Stimulated activated effector memory CD8-positive, alpha-beta T cell treated with anti-CD3 and anti-CD28 coated beads, Interleukin-12 subunit alpha, Interleukin-12 subunit beta, amount 100 ng/mL, for 72 hours (primary cell): Measurements from ENCODE around the gene WFIKKN2.

Experiments
- ATAC-seq: fragments of 150-1000 bp; cut with Tn5 transposase; 2 replicates; pipeline ENCODE4 v1.10.0; 2021
- DNase-seq, 2 donors: peaks; one replicate each; pipeline ENCODE4 v3.0.0; 2021 to 2022; ENCODE audit warnings: low spot score in 2 of 2
- H3K27ac Mint-ChIP-seq: one replicate; pipeline ENCODE4 v1.8.0; 2022; ENCODE audit warnings: mild to moderate bottlenecking, mixed read lengths
- H3K36me3 Mint-ChIP-seq: one replicate; pipeline ENCODE4 v1.8.0; 2022; ENCODE audit warnings: mild to moderate bottlenecking, mixed read lengths
- H3K4me1 Mint-ChIP-seq: one replicate; pipeline ENCODE4 v1.8.0; 2022; ENCODE audit warnings: mixed read lengths
- H3K4me3 Mint-ChIP-seq: one replicate; pipeline ENCODE4 v1.8.0; 2022; ENCODE audit warnings: mild to moderate bottlenecking, mixed read lengths
- H3K9me3 Mint-ChIP-seq: one replicate; pipeline ENCODE4 v1.8.0; 2022; ENCODE audit warnings: mixed read lengths

Gene WFIKKN2, protein sequence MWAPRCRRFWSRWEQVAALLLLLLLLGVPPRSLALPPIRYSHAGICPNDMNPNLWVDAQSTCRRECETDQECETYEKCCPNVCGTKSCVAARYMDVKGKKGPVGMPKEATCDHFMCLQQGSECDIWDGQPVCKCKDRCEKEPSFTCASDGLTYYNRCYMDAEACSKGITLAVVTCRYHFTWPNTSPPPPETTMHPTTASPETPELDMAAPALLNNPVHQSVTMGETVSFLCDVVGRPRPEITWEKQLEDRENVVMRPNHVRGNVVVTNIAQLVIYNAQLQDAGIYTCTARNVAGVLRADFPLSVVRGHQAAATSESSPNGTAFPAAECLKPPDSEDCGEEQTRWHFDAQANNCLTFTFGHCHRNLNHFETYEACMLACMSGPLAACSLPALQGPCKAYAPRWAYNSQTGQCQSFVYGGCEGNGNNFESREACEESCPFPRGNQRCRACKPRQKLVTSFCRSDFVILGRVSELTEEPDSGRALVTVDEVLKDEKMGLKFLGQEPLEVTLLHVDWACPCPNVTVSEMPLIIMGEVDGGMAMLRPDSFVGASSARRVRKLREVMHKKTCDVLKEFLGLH

DNA sequence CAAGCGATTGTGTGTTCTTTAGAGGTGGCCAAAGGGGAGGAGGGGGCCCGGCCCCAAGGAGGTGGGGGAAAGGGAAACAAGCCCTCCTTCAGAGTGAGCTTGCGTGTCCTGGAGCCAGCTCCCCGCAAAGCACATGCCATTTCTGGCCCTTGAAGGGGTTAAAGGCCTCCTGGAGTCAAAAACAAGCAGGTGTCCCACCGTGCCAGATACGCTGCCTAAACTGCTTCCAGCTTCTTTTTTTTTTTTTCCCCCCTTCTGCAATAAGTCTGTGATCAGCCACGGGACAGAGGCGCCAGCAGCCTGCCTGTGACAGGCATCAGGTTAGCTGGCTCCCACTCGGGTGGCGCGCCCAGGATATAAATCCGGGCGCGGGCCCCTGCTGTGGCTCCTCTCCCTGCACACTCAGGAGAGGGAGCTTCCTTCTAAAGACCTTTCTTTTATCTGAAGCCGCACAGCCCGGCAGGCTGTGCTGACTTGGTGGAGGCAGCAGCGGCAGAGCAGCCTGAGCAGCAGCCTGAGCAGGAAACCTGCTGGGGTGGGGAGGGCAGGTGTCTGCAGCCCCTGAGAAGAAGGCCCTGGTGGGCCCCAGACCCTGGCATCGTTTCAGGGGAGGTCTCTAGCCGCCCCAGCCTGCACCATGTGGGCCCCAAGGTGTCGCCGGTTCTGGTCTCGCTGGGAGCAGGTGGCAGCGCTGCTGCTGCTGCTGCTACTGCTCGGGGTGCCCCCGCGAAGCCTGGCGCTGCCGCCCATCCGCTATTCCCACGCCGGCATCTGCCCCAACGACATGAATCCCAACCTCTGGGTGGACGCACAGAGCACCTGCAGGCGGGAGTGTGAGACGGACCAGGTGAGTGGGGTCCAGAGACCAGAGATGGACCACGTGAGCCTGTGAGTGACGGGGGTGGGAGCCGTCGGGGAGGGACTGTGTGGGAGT lies at the start of gene WFIKKN2:
Gene WFIKKN2, plus strand, starts transcription at position 286 of the 934 bp plus-strand sequence. Its CDS starts 352 bp downstream, at position 638.
- Mint-ChIP-seq H3K4me1 (no peaks in the 10 kb centered on the region), H3K27ac (no peak within 1 kb of the TSS)
- no peak for ATAC-seq

DNA sequence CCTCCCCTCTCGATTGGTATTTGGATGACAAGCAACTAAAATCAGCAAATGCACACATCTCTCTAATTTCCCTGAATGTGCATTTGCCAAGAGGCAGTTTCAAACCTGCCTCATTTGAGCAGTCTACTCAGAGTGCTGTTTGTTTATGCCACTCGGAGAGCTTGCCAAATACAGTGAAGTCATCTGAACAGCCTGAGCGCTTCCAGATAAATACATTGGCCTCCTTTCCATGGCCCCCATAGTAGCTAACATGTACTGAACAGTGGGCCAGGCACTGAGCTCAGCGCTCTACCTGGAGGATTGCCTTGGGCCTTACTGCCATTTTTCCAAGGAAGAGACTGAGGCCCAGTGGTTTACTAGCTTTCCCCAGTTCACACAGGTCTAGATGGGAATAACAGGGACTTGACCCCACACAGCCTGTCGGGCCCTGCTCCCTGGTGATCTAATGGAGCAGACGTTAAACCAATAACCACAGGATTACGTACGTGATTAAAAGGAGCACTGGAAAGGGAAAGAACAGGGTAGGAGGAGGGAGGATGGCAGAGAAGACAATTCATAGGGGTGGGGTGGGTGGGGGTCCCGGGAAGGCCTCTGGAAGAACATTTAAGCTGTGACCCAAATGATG lies 49.3 kb upstream of the WFIKKN2 start:
- Mint-ChIP-seq H3K4me3 (no peak overlapping the region), H3K4me1 (peaks cover 14% of the 10 kb centered on the region), H3K9me3 (no peaks in the 10 kb centered on the region), H3K27ac (no peak overlapping the region), H3K36me3 (no peaks in the 10 kb centered on the region)
- DNase-seq: no peak
- no peak for ATAC-seq

More for the DNA sequence above, at the start of gene WFIKKN2:
- DNase-seq: no peak
- H3K9me3 Mint-ChIP-seq: no peaks in the 10 kb centered on the region
- H3K36me3 Mint-ChIP-seq: no peaks in the 10 kb centered on the region
- H3K4me3 Mint-ChIP-seq: no peak within 1 kb of the TSS

DNA sequence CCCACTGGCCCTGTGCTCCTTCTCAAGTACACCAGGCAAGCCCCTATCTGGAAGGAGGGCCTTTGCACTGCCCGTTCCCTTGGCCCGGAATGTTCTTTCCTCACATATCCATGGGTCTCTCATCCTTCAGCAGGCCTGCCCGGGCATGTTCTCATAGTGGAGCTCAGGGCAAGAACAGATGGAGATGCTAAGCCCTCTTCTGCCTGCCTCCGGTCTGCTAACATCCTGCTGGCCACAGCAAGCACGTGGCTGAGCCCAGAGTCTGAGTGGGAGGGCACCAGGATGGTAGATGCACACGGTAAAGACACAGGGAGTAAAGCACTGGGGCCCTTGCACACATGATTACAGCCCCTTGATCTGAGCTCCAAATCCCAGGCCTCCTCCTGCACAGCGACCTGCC lies 48.3 kb upstream of the WFIKKN2 start:
- Mint-ChIP-seq H3K36me3 (no peaks in the 10 kb centered on the region), H3K4me3 (no peak overlapping the region), H3K27ac (peak overlapping the region; percentile 38), H3K9me3 (no peaks in the 10 kb centered on the region), H3K4me1 (peaks cover 14% of the 10 kb centered on the region)
- no peak for DNase-seq
- ATAC-seq: no peak

DNA sequence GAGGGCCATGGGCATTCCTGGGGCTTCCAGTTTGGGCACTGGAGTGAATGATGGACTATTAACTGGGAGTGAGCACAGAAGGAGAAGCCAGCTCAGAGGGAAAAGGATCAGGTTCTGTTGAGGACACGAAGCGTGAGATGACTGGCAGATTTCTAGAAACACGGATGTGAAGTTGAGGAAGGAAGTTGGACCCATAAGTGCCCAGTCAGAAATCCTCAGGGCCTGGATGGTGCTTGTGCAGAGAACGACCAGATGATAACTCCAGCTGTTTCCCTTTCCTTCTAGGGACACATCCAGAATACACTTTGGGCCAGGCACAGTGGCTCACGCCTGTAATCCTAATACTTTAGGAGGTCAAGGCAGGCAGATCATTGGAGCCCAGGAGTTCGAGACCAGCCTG lies 44.8 kb upstream of the WFIKKN2 start:
- ATAC-seq: no peak
- Mint-ChIP-seq H3K4me3 (no peak overlapping the region), H3K9me3 (no peaks in the 10 kb centered on the region), H3K4me1 (peaks cover 6% of the 10 kb centered on the region), H3K27ac (no peak overlapping the region), H3K36me3 (no peaks in the 10 kb centered on the region)
- no peak for DNase-seq

DNA sequence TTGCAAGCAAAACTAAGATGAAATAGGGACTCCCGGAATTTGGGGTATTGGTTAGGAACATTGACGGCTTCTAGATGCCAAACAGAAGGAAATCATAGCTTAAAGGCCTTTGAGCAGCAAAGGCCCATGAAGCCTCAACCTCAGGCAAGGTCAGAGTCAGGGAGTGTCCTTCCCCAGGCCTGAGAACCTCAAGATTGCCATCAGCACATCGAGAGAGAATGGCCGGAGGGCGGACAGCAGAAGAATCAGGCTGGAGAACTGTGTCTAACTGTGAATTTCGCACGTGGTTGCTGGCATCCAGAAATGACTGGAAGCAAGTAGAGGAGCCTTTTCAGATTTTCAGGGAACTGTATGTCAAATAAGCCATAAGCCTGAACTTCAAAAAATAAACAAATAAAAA lies 43.3 kb upstream of the WFIKKN2 start:
- no peaks in the 10 kb centered on the region for H3K9me3 Mint-ChIP-seq
- no peak overlapping the region for H3K4me3 Mint-ChIP-seq
- H3K4me1 Mint-ChIP-seq: peaks cover 6% of the 10 kb centered on the region
- ATAC-seq (no peak), DNase-seq (no peak)
- no peak overlapping the region for H3K27ac Mint-ChIP-seq
- no peaks in the 10 kb centered on the region for H3K36me3 Mint-ChIP-seq

DNA sequence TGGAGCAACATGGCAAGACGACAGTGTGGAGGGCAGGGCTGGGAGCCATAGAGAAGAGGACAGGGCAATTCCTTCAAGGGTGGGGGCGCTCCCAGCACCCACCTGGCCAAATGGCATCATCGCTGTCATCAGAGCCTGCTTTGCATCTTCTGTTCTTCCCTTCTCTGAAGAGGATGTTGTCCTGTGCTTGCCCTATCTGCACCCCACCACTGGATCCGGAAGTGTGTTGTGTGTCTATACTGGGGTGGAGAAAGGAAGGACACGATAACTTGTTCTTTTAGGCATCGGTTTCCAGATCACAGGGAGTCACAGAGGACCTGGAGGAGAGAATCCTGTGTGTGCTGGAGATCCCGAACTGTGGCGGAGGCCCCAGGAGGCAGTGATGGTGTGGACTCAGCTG lies 42.4 kb upstream of the WFIKKN2 start:
- peak overlapping the region; percentile 1 for H3K27ac Mint-ChIP-seq
- H3K9me3 Mint-ChIP-seq: no peaks in the 10 kb centered on the region
- no peaks in the 10 kb centered on the region for H3K36me3 Mint-ChIP-seq
- H3K4me1 Mint-ChIP-seq: peaks cover 3% of the 10 kb centered on the region
- DNase-seq: no peak
- no peak for ATAC-seq
- no peak overlapping the region for H3K4me3 Mint-ChIP-seq

DNA sequence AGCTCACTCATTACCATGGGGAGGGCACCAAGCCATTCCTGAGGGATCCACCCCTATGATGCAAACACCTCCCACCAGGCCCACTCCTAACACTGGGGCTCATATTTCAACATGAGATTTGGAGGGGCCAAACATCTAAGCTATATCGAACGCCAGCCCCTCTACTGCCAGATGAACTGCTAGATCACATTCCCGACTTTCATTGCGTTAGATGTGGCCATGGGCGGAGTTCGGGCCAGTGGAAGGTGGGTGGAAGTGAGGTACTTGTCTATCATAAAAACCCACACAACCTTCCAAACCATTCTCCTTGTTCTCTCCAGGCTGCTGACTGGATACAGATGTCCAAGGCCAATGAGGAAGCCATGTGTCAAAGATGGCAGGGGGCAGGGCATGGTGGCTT lies 41.0 kb upstream of the WFIKKN2 start:
- Mint-ChIP-seq H3K9me3 (no peaks in the 10 kb centered on the region), H3K4me1 (no peaks in the 10 kb centered on the region)
- no peak for ATAC-seq

DNA sequence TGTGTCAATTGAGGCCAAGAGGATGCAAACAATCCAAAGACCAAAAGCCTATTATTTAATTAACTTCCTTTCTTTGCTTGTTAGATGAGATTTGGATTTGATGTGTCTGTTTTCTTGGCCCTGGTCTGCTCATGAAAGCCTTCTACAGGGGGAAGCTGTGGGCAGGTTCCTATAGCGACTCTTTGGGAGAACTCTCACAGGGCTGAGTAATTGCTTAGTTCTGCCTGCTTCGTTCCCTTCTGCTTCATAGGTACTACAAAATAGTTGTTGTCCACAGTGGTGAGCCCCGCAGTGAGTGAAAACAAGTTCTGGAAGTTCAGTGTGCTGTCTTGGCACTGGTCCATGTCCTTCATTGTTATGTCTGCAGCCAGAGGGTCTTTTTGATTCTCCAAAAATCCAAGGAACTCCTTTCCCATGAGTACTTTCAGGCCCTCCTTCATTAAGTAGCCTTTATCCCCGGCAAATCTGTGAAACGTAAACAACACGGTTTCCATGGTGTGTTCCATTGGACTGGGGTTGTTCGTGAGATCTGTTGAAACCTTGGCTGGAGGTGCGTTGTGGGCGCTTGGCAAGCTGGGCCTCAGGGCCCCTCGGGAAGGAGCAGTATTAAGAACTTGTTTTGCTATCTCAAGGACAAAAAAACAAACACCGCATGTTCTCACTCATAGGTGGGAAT lies 38.1 kb upstream of the WFIKKN2 start:
- H3K27ac Mint-ChIP-seq: peak overlapping the region; percentile 26
- no peaks in the 10 kb centered on the region for H3K9me3 Mint-ChIP-seq
- H3K36me3 Mint-ChIP-seq: no peaks in the 10 kb centered on the region
- no peak for DNase-seq
- H3K4me3 Mint-ChIP-seq: no peak overlapping the region
- peaks cover 5% of the 10 kb centered on the region for H3K4me1 Mint-ChIP-seq
- ATAC-seq: no peak

More for the DNA sequence above, 41.0 kb upstream of the WFIKKN2 start:
- DNase-seq: no peak
- Mint-ChIP-seq H3K36me3 (no peaks in the 10 kb centered on the region), H3K4me3 (no peak overlapping the region), H3K27ac (no peak overlapping the region)

DNA sequence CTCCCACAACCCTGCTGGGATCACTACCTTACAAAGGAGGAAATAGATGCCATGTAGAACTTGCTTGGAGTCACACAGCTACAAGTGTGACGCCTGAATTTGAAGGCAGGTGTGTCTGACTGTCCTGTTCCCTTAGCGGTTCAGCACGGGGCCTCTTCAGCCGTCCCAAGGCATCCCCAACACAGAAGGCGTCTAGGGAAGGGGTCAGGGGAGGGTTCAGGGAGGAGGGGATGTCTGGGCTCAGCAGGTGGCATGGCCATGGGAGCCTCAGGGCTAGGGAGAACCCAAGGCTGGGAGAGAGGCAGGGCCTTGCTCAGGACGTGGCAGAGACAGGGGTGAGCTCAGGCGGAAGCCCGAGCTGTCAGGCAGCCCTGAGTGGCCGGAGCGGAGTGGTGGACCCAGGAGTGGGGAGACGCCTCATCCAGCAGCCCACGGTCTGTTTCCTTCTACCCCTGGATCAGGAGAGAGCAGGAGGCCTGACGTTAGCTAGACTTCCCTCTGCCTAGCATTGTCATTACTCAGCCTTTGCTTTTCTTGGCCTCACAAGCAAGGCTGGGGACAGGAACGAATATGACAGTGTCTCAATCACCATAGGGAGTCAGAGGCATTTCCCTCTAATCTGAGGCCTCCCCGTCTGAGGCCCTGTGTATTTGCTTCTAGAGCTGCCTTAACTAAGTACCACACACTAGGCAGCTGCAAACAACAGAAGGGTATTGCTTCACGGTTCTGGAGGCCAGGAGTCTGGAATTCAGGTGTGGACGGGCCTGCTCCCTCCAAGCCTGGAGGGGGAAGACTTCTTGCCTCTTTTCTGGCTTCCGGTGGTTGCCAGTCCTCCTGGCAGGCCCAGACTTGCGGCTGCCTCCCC lies 36.7 kb upstream of the WFIKKN2 start:
- no peaks in the 10 kb centered on the region for H3K36me3 Mint-ChIP-seq
- H3K4me3 Mint-ChIP-seq: no peak overlapping the region
- no peak overlapping the region for H3K27ac Mint-ChIP-seq
- H3K4me1 Mint-ChIP-seq: peaks cover 5% of the 10 kb centered on the region
- peak; percentile 17 for ATAC-seq
- DNase-seq: no peak
- H3K9me3 Mint-ChIP-seq: no peaks in the 10 kb centered on the region

DNA sequence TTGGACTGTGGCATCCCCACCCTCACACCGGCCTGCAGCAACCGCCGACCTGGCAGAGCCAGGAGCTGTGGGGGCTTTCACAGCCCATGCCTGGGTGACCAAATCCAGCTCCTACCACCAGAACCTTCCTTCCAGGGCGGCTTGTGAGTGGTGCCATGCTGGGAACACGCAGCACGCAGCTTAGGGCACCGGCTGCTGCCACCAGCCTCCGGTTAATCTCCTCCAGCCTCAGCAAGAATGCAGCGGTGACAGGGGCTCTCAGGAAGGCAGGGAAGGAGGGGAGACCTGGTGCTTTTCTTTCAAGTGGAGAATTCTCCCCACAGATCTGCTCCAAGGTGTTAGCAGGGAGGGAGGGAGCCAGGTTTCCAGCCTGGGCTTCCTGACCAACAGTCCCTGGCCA lies 35.8 kb upstream of the WFIKKN2 start:
- Mint-ChIP-seq H3K4me3 (no peak overlapping the region), H3K9me3 (no peaks in the 10 kb centered on the region), H3K36me3 (no peaks in the 10 kb centered on the region), H3K27ac (no peak overlapping the region), H3K4me1 (peaks cover 5% of the 10 kb centered on the region)
- no peak for DNase-seq
- ATAC-seq: no peak

DNA sequence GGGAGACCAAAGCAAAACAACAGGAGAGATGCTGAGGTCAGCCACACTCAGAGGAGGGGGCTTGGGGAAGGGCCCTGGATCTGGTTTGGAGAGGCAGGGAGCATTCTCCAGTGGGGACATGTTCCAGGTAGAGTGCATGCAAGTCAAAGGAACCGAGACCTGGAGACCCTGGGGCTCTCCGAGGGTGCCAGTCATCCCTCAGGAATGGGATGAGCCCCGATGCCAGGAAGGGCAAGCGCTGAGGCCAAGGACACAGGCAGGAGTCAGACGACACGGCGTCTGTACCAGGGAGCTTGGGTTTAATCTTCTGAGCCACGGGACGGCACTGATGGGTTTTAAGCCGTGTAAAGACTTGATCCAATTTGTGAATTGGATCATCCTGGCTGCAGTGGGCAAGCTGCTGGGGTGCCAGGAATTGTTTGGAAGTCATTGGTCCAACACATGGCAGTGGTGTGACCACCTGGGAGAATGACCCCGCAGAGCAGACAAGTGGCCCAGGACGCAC lies 35.1 kb upstream of the WFIKKN2 start:
- Mint-ChIP-seq H3K36me3 (no peaks in the 10 kb centered on the region), H3K4me1 (peaks cover 5% of the 10 kb centered on the region), H3K27ac (no peak overlapping the region), H3K4me3 (no peak overlapping the region), H3K9me3 (no peaks in the 10 kb centered on the region)
- DNase-seq: no peak
- ATAC-seq: no peak

DNA sequence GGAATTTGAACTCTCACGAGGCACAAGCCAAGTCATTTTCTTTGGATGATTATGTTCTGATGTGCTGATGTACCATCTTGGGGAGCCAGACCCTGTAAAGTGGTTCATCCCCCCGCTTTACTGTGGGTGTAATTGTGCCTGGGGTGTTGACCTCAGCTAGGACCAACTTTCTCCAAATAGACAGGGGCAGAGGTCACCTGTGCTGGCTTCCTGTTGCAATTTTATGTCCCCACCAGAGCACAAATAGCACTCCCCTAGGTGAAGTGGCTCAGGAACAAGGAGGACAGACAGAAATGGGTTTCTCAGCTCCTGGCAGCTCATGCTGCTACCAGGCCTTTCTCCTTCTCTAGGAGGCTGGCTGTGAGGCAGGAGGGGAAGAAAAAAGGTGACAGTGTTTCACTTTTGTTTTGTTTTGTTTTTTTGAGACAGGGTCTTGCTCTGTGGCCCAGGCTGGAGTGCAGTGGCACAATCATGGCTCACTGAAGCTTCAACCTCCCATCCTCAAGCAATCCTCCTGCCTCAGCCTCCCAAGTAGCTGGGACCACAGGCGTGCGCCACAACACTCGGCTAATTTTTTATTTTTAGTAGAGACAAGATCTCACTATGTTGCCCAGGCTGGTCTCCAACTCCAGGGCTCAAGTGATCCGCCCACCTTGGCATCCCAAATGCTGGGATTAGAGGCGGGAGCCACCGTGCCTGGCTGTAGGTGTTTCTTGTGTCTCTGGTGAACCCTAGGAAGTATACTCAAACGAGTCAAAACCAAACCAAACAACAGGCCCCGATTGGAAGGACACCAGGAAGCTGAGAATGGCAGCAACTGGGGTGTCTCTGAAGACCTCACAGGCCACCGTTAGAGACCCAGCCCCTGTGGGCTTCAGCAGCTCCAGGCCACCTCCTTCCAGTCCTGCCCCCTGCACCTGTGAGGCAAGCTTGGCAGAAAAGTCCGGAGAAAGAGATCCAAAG lies 32.5 kb upstream of the WFIKKN2 start:
- H3K36me3 Mint-ChIP-seq: no peaks in the 10 kb centered on the region
- peaks cover 5% of the 10 kb centered on the region for H3K4me1 Mint-ChIP-seq
- no peak for ATAC-seq
- peak overlapping the region; percentile 64 for H3K27ac Mint-ChIP-seq
- no peaks in the 10 kb centered on the region for H3K9me3 Mint-ChIP-seq
- no peak for DNase-seq
- H3K4me3 Mint-ChIP-seq: no peak overlapping the region

DNA sequence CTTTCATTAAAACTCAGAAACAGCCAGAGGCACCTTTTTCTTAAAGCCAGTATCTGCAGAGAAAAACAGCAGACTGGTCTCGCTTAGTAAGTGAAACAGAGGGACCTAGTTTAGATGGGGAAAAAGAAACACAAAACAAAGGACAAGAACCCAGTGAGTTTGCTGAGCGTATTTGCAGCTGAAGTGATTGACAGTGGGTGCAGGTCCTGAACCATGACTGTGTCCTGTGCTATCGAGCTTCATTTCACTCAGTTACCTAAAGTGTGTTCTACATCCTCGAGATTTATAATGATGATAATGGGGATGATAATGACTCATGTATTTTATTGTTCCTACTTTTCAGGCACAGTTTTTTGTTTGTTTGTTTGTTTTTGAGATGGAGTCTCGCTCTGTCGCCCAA lies 31.7 kb upstream of the WFIKKN2 start:
- Mint-ChIP-seq H3K4me3 (no peak overlapping the region), H3K4me1 (peaks cover 5% of the 10 kb centered on the region), H3K36me3 (no peaks in the 10 kb centered on the region), H3K9me3 (no peaks in the 10 kb centered on the region), H3K27ac (no peak overlapping the region)
- ATAC-seq (no peak), DNase-seq (no peak)
